ENCODE measurements around the gene AQP1.

DNA sequence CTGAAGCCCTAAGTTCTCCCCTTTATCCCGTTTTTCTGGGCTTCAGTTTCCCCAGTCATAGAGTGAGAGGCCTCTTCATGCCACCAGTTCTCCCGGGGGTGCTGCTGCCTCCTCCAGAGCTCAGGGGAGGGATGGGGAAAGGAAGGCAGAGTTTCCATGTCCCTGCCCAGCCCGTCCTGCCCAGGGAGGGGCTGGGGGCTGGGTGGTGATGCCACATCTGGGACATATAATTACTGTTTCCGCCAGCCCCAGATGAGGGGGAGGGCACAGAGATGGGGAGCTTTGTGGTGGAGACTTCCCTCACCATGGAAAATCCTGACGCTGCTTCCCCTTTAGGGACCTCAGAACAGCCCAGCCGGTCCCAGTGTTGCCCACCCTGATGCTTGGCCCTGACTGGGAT is 4.1 kb downstream of the AQP1 start:
- TF ChIP-seq, protein P1, sequence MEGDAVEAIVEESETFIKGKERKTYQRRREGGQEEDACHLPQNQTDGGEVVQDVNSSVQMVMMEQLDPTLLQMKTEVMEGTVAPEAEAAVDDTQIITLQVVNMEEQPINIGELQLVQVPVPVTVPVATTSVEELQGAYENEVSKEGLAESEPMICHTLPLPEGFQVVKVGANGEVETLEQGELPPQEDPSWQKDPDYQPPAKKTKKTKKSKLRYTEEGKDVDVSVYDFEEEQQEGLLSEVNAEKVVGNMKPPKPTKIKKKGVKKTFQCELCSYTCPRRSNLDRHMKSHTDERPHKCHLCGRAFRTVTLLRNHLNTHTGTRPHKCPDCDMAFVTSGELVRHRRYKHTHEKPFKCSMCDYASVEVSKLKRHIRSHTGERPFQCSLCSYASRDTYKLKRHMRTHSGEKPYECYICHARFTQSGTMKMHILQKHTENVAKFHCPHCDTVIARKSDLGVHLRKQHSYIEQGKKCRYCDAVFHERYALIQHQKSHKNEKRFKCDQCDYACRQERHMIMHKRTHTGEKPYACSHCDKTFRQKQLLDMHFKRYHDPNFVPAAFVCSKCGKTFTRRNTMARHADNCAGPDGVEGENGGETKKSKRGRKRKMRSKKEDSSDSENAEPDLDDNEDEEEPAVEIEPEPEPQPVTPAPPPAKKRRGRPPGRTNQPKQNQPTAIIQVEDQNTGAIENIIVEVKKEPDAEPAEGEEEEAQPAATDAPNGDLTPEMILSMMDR (IDR thresholded peaks at IDR 0.05; ENCODE audit: low read depth, low read length, missing input control): no peak
- TF ChIP-seq TAF1 (conservative IDR thresholded peaks at IDR 0.05): no peak
- TF ChIP-seq, protein P2, sequence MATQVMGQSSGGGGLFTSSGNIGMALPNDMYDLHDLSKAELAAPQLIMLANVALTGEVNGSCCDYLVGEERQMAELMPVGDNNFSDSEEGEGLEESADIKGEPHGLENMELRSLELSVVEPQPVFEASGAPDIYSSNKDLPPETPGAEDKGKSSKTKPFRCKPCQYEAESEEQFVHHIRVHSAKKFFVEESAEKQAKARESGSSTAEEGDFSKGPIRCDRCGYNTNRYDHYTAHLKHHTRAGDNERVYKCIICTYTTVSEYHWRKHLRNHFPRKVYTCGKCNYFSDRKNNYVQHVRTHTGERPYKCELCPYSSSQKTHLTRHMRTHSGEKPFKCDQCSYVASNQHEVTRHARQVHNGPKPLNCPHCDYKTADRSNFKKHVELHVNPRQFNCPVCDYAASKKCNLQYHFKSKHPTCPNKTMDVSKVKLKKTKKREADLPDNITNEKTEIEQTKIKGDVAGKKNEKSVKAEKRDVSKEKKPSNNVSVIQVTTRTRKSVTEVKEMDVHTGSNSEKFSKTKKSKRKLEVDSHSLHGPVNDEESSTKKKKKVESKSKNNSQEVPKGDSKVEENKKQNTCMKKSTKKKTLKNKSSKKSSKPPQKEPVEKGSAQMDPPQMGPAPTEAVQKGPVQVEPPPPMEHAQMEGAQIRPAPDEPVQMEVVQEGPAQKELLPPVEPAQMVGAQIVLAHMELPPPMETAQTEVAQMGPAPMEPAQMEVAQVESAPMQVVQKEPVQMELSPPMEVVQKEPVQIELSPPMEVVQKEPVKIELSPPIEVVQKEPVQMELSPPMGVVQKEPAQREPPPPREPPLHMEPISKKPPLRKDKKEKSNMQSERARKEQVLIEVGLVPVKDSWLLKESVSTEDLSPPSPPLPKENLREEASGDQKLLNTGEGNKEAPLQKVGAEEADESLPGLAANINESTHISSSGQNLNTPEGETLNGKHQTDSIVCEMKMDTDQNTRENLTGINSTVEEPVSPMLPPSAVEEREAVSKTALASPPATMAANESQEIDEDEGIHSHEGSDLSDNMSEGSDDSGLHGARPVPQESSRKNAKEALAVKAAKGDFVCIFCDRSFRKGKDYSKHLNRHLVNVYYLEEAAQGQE (IDR thresholded peaks at IDR 0.05): no peak
